DOHH2 (cell line): Measurements from ENCODE around the gene NENF.

Experiments
- CTCF ChIP-seq: fragments of 200-600 bp; sonication (generic); IDR thresholded peaks from one replicate; pipeline ENCODE4 v1.5.1; 2014; ENCODE audit warnings: antibody characterized with exemption, mild to moderate bottlenecking, low read depth, low read length; ENCODE audit not compliant: poor library complexity, severe bottlenecking
- EZH2phosphoT487 ChIP-seq: fragments of 200-600 bp; sonication (generic); IDR thresholded peaks from 2 replicates; pipeline ENCODE4 v1.6.1; 2017; ENCODE audit warnings: borderline replicate concordance, mild to moderate bottlenecking, antibody characterized with exemption, low read length, moderate library complexity, mixed read lengths

- TF ChIP-seq CTCF = no peak
- TF ChIP-seq EZH2phosphoT487 = no peak
These were observed 30.7 kb upstream of the NENF start for GRCh38 chr1:212401838-212402582.
